HepG2 (cell line): ENCODE results near the gene COX4I1. TPM values are rescaled to one million over a fixed set of nuclear protein-coding genes. Genes with fewer than 3 reads are reported as not detected.

Source experiments
- CEBPG ChIP-seq: IDR thresholded peaks from 2 replicates; pipeline ENCODE4 v1.6.1; 2016
- FLYWCH1 ChIP-seq: sonication (generic); formaldehyde crosslinking; IDR thresholded peaks from 2 replicates; pipeline ENCODE4 v1.8.1; 2023; ENCODE audit warnings: mild to moderate bottlenecking, missing genetic modification reagents
- FOXO1 ChIP-seq: sonication (generic); formaldehyde crosslinking; IDR thresholded peaks from 2 replicates; pipeline ENCODE4 v1.4.0; 2020; ENCODE audit warnings: missing genetic modification reagents
- HINFP ChIP-seq: sonication (generic); formaldehyde crosslinking; IDR thresholded peaks from 2 replicates; pipeline ENCODE4 v1.4.0; 2020; ENCODE audit warnings: low read depth, mild to moderate bottlenecking, missing genetic modification reagents
- HNRNPLL ChIP-seq: fragments of 200-400 bp; formaldehyde crosslinking; IDR thresholded peaks from 2 replicates; pipeline ENCODE4 v1.6.1; 2017; ENCODE audit warnings: mild to moderate bottlenecking, low read depth, low read length; ENCODE audit not compliant: poor library complexity, severe bottlenecking
- JDP2 ChIP-seq: sonication (generic); formaldehyde crosslinking; IDR thresholded peaks from 2 replicates; pipeline ENCODE4 v1.8.1; 2022; ENCODE audit warnings: missing genetic modification reagents, borderline replicate concordance
- NCOA5 ChIP-seq: sonication (generic); formaldehyde crosslinking; IDR thresholded peaks from 2 replicates; pipeline ENCODE4 v1.4.0; 2020; ENCODE audit warnings: missing genetic modification reagents
- RERE ChIP-seq: IDR thresholded peaks from 2 replicates; pipeline ENCODE4 v1.6.1; 2016; ENCODE audit warnings: low read depth, missing genetic modification reagents, missing compliant biosample characterization
- REST ChIP-seq, 2 experiments: IDR thresholded peaks; 2 replicates each; pipeline ENCODE4 v1.6.1; 2011 to 2012; ENCODE audit warnings: low read length in 2 of 2, borderline replicate concordance in 1 of 2, low read depth in 1 of 2, mild to moderate bottlenecking in 1 of 2, moderate library complexity in 1 of 2
- REXO4 ChIP-seq: sonication (generic); formaldehyde crosslinking; IDR thresholded peaks from 2 replicates; pipeline ENCODE4 v1.8.0; 2022; ENCODE audit warnings: missing genetic modification reagents, mild to moderate bottlenecking, borderline replicate concordance
- ZNF230 ChIP-seq: sonication (generic); formaldehyde crosslinking; IDR thresholded peaks from 2 replicates; pipeline ENCODE4 v1.4.0; 2020; ENCODE audit warnings: mild to moderate bottlenecking, missing genetic modification reagents
- ZNF317 ChIP-seq: sonication (generic); formaldehyde crosslinking; IDR thresholded peaks from 2 replicates; pipeline ENCODE4 v1.5.0; 2020; ENCODE audit warnings: mild to moderate bottlenecking, missing genetic modification reagents
- ZNF33A ChIP-seq: sonication (generic); formaldehyde crosslinking; IDR thresholded peaks from 2 replicates; pipeline ENCODE4 v1.5.1; 2020; ENCODE audit warnings: missing genetic modification reagents, mild to moderate bottlenecking, moderate library complexity, borderline replicate concordance
- ZNF510 ChIP-seq: sonication (generic); formaldehyde crosslinking; IDR thresholded peaks from 2 replicates; pipeline ENCODE4 v1.4.0; 2020; ENCODE audit warnings: low read depth, mild to moderate bottlenecking, missing genetic modification reagents
- ZNF782 ChIP-seq: sonication (generic); formaldehyde crosslinking; IDR thresholded peaks from 2 replicates; pipeline ENCODE4 v1.4.0; 2020; ENCODE audit warnings: missing genetic modification reagents, mild to moderate bottlenecking, borderline replicate concordance
- ZNF841 ChIP-seq: sonication (generic); formaldehyde crosslinking; IDR thresholded peaks from 2 replicates; pipeline ENCODE4 v1.8.1; 2023; ENCODE audit warnings: missing genetic modification reagents, borderline replicate concordance
- polyA plus RNA-seq, 8 experiments: library from polyadenylated mRNA; depleted of rRNA in 3 of 8; stranded (reverse) in 7 of 8; unstranded in 1 of 8; fragments of >200 nt; fragmentation: Illumina TruSeq in 4 of 8; extraction: Trizol in 4 of 8; gene quantifications; 2 replicates each; pipeline versions ENCODE4 v1.2.1 to v1.2.3, GENCODE V29; 2011 to 2016; ENCODE audit warnings: low read depth in 4 of 8, missing spikeins in 1 of 8, mixed read lengths in 1 of 8; ENCODE audit not compliant: insufficient read depth in 1 of 8
- total RNA-seq, 5 experiments: library from RNA; depleted of rRNA; stranded (reverse); fragments of >200 nt; fragmentation: Illumina TruSeq; extraction: Trizol; gene quantifications; 2 replicates each; pipeline ENCODE4 v1.2.3, GENCODE V29; 2016; ENCODE audit warnings: low read depth in 1 of 5

Gene COX4I1
- total and polyA plus RNA-seq, 2 of the 13 experiments (the other 11 are each of a cell fraction or from before 2014, with no cell fraction given), result 658 to 902 TPM

GRCh38 chr16:85847681-85848601 is 48.4 kb downstream of the COX4I1 start (continued):
- TF ChIP-seq NCOA5 (CRISPR knock-in tag) (no peak), HNRNPLL (peak; percentile 31), ZNF782 (CRISPR knock-in tag) (peak; percentile 40; the same call in 1 of the 2 replicates), ZNF510 (no peak), FLYWCH1 (CRISPR knock-in tag) (no peak), HINFP (CRISPR knock-in tag) (peak; percentile 82; the same call in 1 of the 2 replicates), ZNF33A (CRISPR knock-in tag) (peak; percentile 63; the same call in 1 of the 2 replicates), RERE (CRISPR knock-in tag) (0 out of 2 replicates have a peak, but pooled peaks have one; percentile 28), CEBPG (CRISPR knock-in tag) (peak; percentile 94), REXO4 (CRISPR knock-in tag) (no peak), JDP2 (CRISPR knock-in tag) (peak; percentile 58; the same call in 1 of the 2 replicates), REST (IDR thresholded peaks at IDR 0.05; ENCODE audit: borderline replicate concordance in 1 of 2, low read depth in 1 of 2, low read length in 2 of 2) (0 out of 4 replicates have a peak, but pooled peaks of 1 of the 2 experiments have one; percentile 45), FOXO1 (CRISPR knock-in tag) (peak; percentile 97), ZNF317 (CRISPR knock-in tag) (peak; percentile 86), ZNF841 (peak; percentile 70; the same call in 1 of the 2 replicates), ZNF230 (CRISPR knock-in tag) (peak; percentile 69; the same call in 1 of the 2 replicates)
